Suprapubic skin (tissue), 4 donors: ENCODE measurements around the gene FAT4.

Experiments used
- EP300 ChIP-seq: sonication (generic); formaldehyde crosslinking; IDR thresholded peaks from one replicate; pipeline ENCODE4 v1.6.1; 2017; ENCODE audit warnings: antibody characterized with exemption
- POLR2A ChIP-seq, 2 donors: fragments of 450-650 bp; IDR thresholded peaks; one replicate each; pipeline ENCODE4 v1.6.1; 2017; ENCODE audit warnings: antibody characterized with exemption in 2 of 2, mild to moderate bottlenecking in 2 of 2, moderate library complexity in 2 of 2
- POLR2AphosphoS5 ChIP-seq, 3 donors: sonication (generic); formaldehyde crosslinking; IDR thresholded peaks; one replicate each; pipeline ENCODE4 v1.6.1; 2017; ENCODE audit warnings: antibody characterized with exemption in 3 of 3
- TF ChIP-seq, protein P1 (sequence below), 2 donors: fragments of 200-600 bp in 1 of 2; fragments of 450-650 bp in 1 of 2; sonication (generic) in 1 of 2; IDR thresholded peaks; one replicate each; pipeline ENCODE4 v1.5.1; 2016 to 2019; ENCODE audit warnings: antibody characterized with exemption in 2 of 2, mild to moderate bottlenecking in 1 of 2, moderate library complexity in 1 of 2

DNA sequence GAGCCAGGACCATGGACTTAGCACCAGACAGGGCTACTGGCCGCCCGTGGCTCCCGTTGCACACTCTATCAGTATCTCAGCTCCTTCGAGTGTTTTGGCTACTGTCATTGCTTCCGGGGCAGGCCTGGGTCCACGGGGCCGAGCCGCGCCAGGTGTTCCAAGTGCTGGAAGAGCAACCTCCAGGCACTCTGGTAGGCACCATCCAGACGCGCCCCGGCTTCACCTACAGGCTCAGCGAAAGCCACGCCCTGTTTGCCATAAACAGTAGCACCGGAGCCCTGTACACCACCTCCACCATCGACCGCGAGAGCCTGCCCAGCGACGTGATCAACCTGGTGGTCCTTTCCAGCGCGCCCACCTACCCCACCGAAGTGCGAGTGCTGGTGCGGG lies 1.6 kb downstream of the FAT4 start:
- TF ChIP-seq EP300: no peak
- no peak for TF ChIP-seq POLR2A (IDR thresholded peaks at IDR 0.05)
- TF ChIP-seq, protein P1, sequence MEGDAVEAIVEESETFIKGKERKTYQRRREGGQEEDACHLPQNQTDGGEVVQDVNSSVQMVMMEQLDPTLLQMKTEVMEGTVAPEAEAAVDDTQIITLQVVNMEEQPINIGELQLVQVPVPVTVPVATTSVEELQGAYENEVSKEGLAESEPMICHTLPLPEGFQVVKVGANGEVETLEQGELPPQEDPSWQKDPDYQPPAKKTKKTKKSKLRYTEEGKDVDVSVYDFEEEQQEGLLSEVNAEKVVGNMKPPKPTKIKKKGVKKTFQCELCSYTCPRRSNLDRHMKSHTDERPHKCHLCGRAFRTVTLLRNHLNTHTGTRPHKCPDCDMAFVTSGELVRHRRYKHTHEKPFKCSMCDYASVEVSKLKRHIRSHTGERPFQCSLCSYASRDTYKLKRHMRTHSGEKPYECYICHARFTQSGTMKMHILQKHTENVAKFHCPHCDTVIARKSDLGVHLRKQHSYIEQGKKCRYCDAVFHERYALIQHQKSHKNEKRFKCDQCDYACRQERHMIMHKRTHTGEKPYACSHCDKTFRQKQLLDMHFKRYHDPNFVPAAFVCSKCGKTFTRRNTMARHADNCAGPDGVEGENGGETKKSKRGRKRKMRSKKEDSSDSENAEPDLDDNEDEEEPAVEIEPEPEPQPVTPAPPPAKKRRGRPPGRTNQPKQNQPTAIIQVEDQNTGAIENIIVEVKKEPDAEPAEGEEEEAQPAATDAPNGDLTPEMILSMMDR (IDR thresholded peaks at IDR 0.05): no peak
- TF ChIP-seq POLR2AphosphoS5 (IDR thresholded peaks at IDR 0.05): no peak
